Bronchial epithelial cell (primary cell): ENCODE data around the gene KRTAP6-2. TPM values are rescaled to one million over a fixed set of nuclear protein-coding genes. Genes with fewer than 3 reads are reported as not detected.

Experiments used
- DNase-seq: peaks from one replicate; pipeline ENCODE4 v3.0.0-alpha.2; 2010; ENCODE audit warnings: low read depth
- FAIRE-seq: peaks from 2 replicates; lab custom pipeline; 2011; peaks lifted over from hg19 to GRCh38; lab: Jason Lieb, UNC
- H3K27me3 ChIP-seq: 2 replicates; pipeline ENCODE4 v1.5.1; 2011; ENCODE audit warnings: low read length; ENCODE audit not compliant: control insufficient read depth, insufficient read depth
- H3K36me3 ChIP-seq: 2 replicates; pipeline ENCODE4 v1.5.1; 2011; ENCODE audit warnings: low read length; ENCODE audit not compliant: control insufficient read depth, insufficient read depth
- H3K4me3 ChIP-seq: 2 replicates; pipeline ENCODE4 v1.5.1; 2011; ENCODE audit warnings: mild to moderate bottlenecking, low read depth, low read length, control low read depth
- total RNA-seq: library from RNA; depleted of rRNA; stranded (reverse); fragments of >200 nt; gene quantifications from 2 replicates; pipeline ENCODE4 v1.2.1, GENCODE V29; 2014
- TF ChIP-seq, protein P1 (sequence below): IDR thresholded peaks from 2 replicates; pipeline ENCODE4 v1.5.1; 2011; ENCODE audit warnings: mild to moderate bottlenecking, moderate library complexity, low read length, control low read depth, inconsistent platforms; ENCODE audit not compliant: insufficient read depth, severe bottlenecking

The KRTAP6-2 gene
- total RNA-seq, 1 donor from 2014 or later, result not detected

DNA sequence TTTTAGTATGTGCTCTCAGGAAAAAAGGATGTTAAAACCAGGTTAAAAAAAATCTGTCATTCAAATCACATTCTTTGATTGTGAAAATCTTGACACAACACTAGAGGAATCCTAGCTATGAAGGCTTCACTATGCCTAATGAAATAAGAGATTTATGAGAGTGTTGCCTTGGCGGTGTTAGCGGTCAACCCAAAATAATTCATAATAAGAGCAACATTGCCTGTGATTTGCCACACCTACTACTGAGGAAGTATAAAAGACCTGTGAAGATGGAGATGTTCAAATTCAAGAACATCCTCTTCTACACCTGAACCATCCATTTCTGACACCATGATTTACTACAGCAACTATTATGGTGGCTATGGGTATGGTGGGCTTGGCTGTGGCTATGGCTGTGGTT is 17.4 kb upstream of the KRTAP6-2 start, which contains the start of gene KRTAP20-1:
Gene KRTAP20-1, plus strand, starts transcription at position 301 of the 400 bp plus-strand sequence. Its CDS starts 30 bp downstream, at position 331.
- no peak within 1 kb of the TSS for H3K4me3 ChIP-seq
- H3K27me3 ChIP-seq, result no peaks in the 10 kb centered on the region
- TF ChIP-seq, protein P1, sequence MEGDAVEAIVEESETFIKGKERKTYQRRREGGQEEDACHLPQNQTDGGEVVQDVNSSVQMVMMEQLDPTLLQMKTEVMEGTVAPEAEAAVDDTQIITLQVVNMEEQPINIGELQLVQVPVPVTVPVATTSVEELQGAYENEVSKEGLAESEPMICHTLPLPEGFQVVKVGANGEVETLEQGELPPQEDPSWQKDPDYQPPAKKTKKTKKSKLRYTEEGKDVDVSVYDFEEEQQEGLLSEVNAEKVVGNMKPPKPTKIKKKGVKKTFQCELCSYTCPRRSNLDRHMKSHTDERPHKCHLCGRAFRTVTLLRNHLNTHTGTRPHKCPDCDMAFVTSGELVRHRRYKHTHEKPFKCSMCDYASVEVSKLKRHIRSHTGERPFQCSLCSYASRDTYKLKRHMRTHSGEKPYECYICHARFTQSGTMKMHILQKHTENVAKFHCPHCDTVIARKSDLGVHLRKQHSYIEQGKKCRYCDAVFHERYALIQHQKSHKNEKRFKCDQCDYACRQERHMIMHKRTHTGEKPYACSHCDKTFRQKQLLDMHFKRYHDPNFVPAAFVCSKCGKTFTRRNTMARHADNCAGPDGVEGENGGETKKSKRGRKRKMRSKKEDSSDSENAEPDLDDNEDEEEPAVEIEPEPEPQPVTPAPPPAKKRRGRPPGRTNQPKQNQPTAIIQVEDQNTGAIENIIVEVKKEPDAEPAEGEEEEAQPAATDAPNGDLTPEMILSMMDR, result no peak
- no peak for DNase-seq
- no peaks in the 10 kb centered on the region for H3K36me3 ChIP-seq
- no peak for FAIRE-seq

DNA sequence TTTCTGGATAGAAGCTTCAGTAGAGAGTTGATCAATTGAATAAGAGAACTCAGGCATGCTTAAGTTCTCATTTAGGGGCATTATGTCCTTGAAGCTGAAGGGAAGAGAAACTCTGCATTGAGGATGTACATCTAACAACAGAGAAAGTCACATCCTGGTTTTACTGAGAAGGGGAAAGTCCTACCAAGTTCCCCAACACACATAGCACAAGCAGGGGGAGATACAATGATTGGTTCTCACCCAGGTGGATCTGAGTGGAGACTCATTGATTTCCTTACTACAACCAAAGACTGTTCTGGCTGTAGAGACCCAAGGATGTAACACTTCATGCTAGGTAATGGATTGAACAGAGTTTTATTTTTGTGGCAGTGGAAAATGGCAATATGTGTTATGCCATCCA is 16.5 kb upstream of the KRTAP6-2 start:
- FAIRE-seq (no peak), DNase-seq (no peak)
- TF ChIP-seq, protein P1, result no peak
- Histone ChIP-seq H3K36me3 (no peaks in the 10 kb centered on the region), H3K4me3 (no peak overlapping the region), H3K27me3 (no peaks in the 10 kb centered on the region)

DNA sequence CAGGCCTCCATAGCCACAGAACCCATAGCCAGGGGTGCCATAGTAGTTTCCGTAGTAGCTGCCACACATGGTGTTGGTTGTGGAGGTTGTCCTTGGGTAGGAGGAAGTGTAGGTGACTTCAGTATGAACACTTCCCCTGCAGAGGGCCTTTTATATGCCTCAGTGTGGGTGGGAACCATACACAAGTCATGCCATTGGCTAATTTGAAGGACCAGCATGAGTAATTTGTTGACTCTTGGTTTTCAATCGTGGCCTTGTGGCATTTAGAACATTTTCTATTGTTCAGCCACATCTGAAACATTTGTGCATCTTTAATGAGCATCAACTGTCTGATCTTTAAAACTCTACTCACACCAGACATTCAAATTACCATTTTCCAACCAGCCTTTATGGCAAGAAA is 15.1 kb upstream of the KRTAP6-2 start, which contains the start of gene KRTAP6-1:
Gene KRTAP6-1, minus strand, starts transcription at position 95 of the 400 bp plus-strand sequence. Its CDS starts 26 bp downstream, at position 69.
- Histone ChIP-seq H3K4me3 (no peak within 1 kb of the TSS), H3K27me3 (no peaks in the 10 kb centered on the region), H3K36me3 (no peaks in the 10 kb centered on the region)
- FAIRE-seq, result no peak
- TF ChIP-seq, protein P1, result no peak
- no peak for DNase-seq

DNA sequence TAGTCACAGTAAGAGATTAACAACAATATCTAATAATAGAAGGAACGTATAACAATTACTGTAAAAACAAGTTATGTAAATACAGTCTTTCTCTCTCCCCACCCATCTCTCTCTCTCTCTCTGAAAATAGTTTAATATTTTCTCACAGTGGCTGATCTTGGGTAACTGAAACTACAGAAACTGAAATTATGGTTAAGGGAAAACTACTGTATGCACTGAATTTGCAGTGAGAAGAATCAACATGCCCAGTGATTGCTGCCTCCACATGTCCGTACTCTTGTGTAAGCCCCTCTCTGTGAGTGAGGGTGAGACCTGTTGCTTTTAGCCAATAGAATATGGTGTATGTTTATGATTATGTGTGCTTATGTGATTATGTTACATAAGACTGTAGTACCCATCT is 13.4 kb upstream of the KRTAP6-2 start:
- H3K27me3 ChIP-seq, result no peaks in the 10 kb centered on the region
- FAIRE-seq (no peak), DNase-seq (no peak)
- TF ChIP-seq, protein P1, result no peak
- H3K4me3 ChIP-seq, result no peak overlapping the region
- no peaks in the 10 kb centered on the region for H3K36me3 ChIP-seq

DNA sequence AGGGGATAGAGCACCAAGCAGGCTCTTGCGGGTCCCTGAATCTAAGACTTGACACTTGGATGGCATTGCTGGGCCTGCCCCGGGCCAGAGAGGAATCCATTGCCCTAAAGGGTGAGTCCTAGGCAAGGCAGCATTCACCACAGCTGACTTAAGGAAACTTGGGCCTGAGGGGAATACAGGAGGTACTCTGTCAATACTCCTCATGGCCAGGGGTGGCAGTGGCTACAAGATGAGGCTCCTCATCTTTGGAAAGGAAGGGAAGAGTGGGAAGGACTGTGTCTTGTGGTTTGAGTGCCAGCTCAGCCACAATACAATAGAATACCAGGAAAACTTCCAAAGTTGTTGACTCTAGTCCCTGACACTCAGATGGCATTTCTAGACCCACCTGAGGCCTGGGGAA is 7.3 kb upstream of the KRTAP6-2 start:
- H3K4me3 ChIP-seq, result no peak overlapping the region
- FAIRE-seq (no peak), DNase-seq (no peak)
- TF ChIP-seq, protein P1, result no peak
- H3K36me3 ChIP-seq, result no peaks in the 10 kb centered on the region
- no peaks in the 10 kb centered on the region for H3K27me3 ChIP-seq

DNA sequence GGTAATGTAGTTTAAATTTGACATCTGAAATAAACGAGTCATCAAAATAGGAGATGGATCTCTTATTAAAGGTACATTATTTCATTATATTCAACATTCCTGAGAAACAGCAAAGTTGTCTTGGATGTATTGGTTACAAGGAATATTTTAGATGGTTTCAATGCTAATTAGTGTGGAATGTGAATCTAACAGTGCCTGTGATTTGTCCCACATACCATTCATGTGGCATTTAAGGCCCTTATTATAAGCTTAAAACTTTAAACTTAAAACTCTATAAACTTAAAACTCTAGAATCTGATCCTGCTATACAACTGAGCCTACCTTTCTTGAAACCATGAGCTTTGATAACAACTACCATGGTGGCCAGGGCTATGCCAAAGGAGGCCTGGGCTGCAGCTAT is 2.1 kb upstream of the KRTAP6-2 start, which contains the start of gene KRTAP22-1:
Gene KRTAP22-1, plus strand, starts transcription at position 301 of the 400 bp plus-strand sequence.
- Histone ChIP-seq H3K36me3 (no peaks in the 10 kb centered on the region), H3K4me3 (no peak within 1 kb of the TSS), H3K27me3 (no peaks in the 10 kb centered on the region)
- FAIRE-seq (no peak), DNase-seq (no peak)
- TF ChIP-seq, protein P1, result no peak
